A673 (cell line): ENCODE results near the gene ZFYVE28. TPM values are rescaled to one million over a fixed set of nuclear protein-coding genes. Genes with fewer than 3 reads are reported as not detected.

Experiments used
- BruUV-seq: library from RNA; stranded (reverse); fragments of 400-500 nt; replicated peaks from 2 replicates; lab custom pipeline; 2021; lab: Mats Ljungman, UMichigan
- CTCF ChIA-PET: fragments of 300-600 bp; sonication (Branson Sonifier 250); formaldehyde crosslinking; loops from one replicate; lab custom pipeline; 2022; ENCODE audit warnings: antibody characterized with exemption; lab: Charles Lee
- POLR2A ChIA-PET: fragments of 300-600 bp; sonication (Branson Sonifier 250); formaldehyde crosslinking; loops from one replicate; lab custom pipeline; 2022; ENCODE audit warnings: antibody characterized with exemption; ENCODE audit not compliant: low non-redundant PET; lab: Charles Lee
- DNase-seq: peaks from one replicate; pipeline ENCODE4 v3.0.0-alpha.2; 2015; ENCODE audit warnings: low spot score
- H3K27ac ChIP-seq: fragments of 200-600 bp; sonication (generic); 2 replicates; pipeline ENCODE4 v1.5.1; 2016; ENCODE audit warnings: mixed run types, low read depth, mild to moderate bottlenecking, mixed read lengths, antibody characterized with exemption, low read length; ENCODE audit not compliant: poor library complexity, severe bottlenecking
- H3K27me3 ChIP-seq: fragments of 200-600 bp; sonication (generic); replicated peaks from 2 replicates; pipeline ENCODE4 v1.6.1; 2017; ENCODE audit warnings: mixed run types, low read depth, mild to moderate bottlenecking, mixed read lengths, antibody characterized with exemption, low read length; ENCODE audit not compliant: insufficient read depth, poor library complexity
- H3K36me3 ChIP-seq: fragments of 200-600 bp; sonication (generic); 2 replicates; pipeline ENCODE4 v1.6.1; 2016; ENCODE audit warnings: mixed run types, mild to moderate bottlenecking, mixed read lengths, antibody characterized with exemption, low read length; ENCODE audit not compliant: insufficient read depth, poor library complexity, severe bottlenecking
- H3K4me1 ChIP-seq: fragments of 200-600 bp; sonication (generic); 2 replicates; pipeline ENCODE4 v1.6.1; 2017; ENCODE audit warnings: mixed run types, mild to moderate bottlenecking, mixed read lengths, antibody characterized with exemption, low read length; ENCODE audit not compliant: insufficient read depth, poor library complexity, severe bottlenecking
- H3K4me3 ChIP-seq: fragments of 200-600 bp; sonication (generic); 2 replicates; pipeline ENCODE4 v1.5.1; 2016; ENCODE audit warnings: low read depth, mixed run types, mild to moderate bottlenecking, mixed read lengths, low read length; ENCODE audit not compliant: poor library complexity, severe bottlenecking
- H3K9me3 ChIP-seq: fragments of 200-600 bp; sonication (generic); 2 replicates; pipeline ENCODE4 v1.6.1; 2016; ENCODE audit warnings: mixed run types, low read depth, mild to moderate bottlenecking, mixed read lengths, antibody characterized with exemption, low read length; ENCODE audit not compliant: poor library complexity, severe bottlenecking
- CTCF ChIP-seq: fragments of 300-800, 200-600 bp; sonication (generic); conservative IDR thresholded peaks from 2 replicates; pipeline ENCODE4 v1.5.1; 2017; ENCODE audit warnings: low read depth, mild to moderate bottlenecking, antibody characterized with exemption, low read length, moderate library complexity, mixed read lengths
- EZH2 ChIP-seq: fragments of 200-600 bp; sonication (generic); IDR thresholded peaks from 2 replicates; pipeline ENCODE4 v1.6.1; 2017; ENCODE audit warnings: borderline replicate concordance, low read depth, mild to moderate bottlenecking, mixed read lengths, antibody characterized with exemption, low read length; ENCODE audit not compliant: poor library complexity, severe bottlenecking
- intact Hi-C: fragments of 100-400 bp; cut with micrococcal nuclease; formaldehyde crosslinking; loops from one replicate; pipeline ENCODE4 v1.10.0; 2022; ENCODE audit not compliant: unreplicated experiment
- total RNA-seq: library from RNA; stranded (reverse); gene quantifications from 2 replicates; pipeline ENCODE4 v1.2.3, GENCODE V29; 2021

The ZFYVE28 gene
- total RNA-seq, 1 experiment from 2014 or later, result 8.6 TPM

GRCh38 chr4:2322227-2322626, 96.2 kb downstream of the ZFYVE28 start:
- intact Hi-C loops, result no loop called here
- no TSS peak for BruUV-seq

GRCh38 chr4:2321279-2322196, 96.9 kb downstream of the ZFYVE28 start:
- H3K27ac ChIP-seq, result no peak overlapping the region
- intact Hi-C loops, result no loop called here
- DNase-seq, result no peak
- TF ChIP-seq EZH2 (no peak), CTCF (no peak)
- H3K4me3 ChIP-seq, result no peak overlapping the region
- H3K27me3 ChIP-seq, result no peaks in the 10 kb centered on the region
- no TSS peak for BruUV-seq
- ChIA-PET POLR2A (no interaction called here), CTCF (no interaction called here)
- no peaks in the 10 kb centered on the region for H3K4me1 ChIP-seq
- H3K9me3 ChIP-seq, result no peaks in the 10 kb centered on the region
- H3K36me3 ChIP-seq, result no peaks in the 10 kb centered on the region

More at GRCh38 chr4:2322227-2322626, 96.2 kb downstream of the ZFYVE28 start:
- Histone ChIP-seq H3K36me3 (no peaks in the 10 kb centered on the region), H3K27ac (no peak overlapping the region), H3K4me3 (no peak overlapping the region), H3K27me3 (no peaks in the 10 kb centered on the region), H3K9me3 (no peaks in the 10 kb centered on the region), H3K4me1 (no peaks in the 10 kb centered on the region)
- CTCF ChIA-PET, result no interaction called here
- TF ChIP-seq CTCF, result no peak
- no peak for TF ChIP-seq EZH2
- DNase-seq, result no peak
- POLR2A ChIA-PET, result no interaction called here

GRCh38 chr4:2320746-2321145, 97.7 kb downstream of the ZFYVE28 start:
- intact Hi-C loops, result no loop called here
- Histone ChIP-seq H3K36me3 (no peaks in the 10 kb centered on the region), H3K27ac (no peak overlapping the region), H3K4me3 (no peak overlapping the region), H3K27me3 (no peaks in the 10 kb centered on the region), H3K9me3 (no peaks in the 10 kb centered on the region), H3K4me1 (no peaks in the 10 kb centered on the region)
- CTCF ChIA-PET, result no interaction called here
- POLR2A ChIA-PET, result no interaction called here
- no peak for DNase-seq
- BruUV-seq, result no TSS peak
- TF ChIP-seq CTCF (no peak), EZH2 (no peak)
